Mesendoderm (in vitro differentiated cells): Measurements from ENCODE around the gene PAPPA2.
"Not testable (repeated sequence)": the region's sequence is repeated elsewhere in the genome, so short reads cannot be mapped to it uniquely, and the experiment has no call there.

Source experiments
- DNase-seq: peaks from one replicate; pipeline ENCODE4 v3.0.0; 2013
- H2AK5ac ChIP-seq: 2 replicates; pipeline ENCODE4 v1.6.1; 2013; ENCODE audit warnings: low read length, inconsistent platforms
- H2BK120ac ChIP-seq: 2 replicates; pipeline ENCODE4 v1.6.1; 2013; ENCODE audit warnings: low read depth, mild to moderate bottlenecking, low read length, moderate library complexity, mixed read lengths
- H2BK15ac ChIP-seq: replicated peaks from 2 replicates; pipeline ENCODE4 v1.6.1; 2013; ENCODE audit warnings: low read depth, mild to moderate bottlenecking, moderate library complexity
- H2BK5ac ChIP-seq: 2 replicates; pipeline ENCODE4 v1.6.1; 2013; ENCODE audit warnings: low read length, inconsistent platforms
- H3K18ac ChIP-seq: 2 replicates; pipeline ENCODE4 v1.6.1; 2013; ENCODE audit warnings: mild to moderate bottlenecking, low read length, mixed read lengths
- H3K23ac ChIP-seq: one replicate; pipeline ENCODE4 v1.6.1; 2013; ENCODE audit warnings: low read length
- H3K27ac ChIP-seq: 2 replicates; pipeline ENCODE4 v1.5.1; 2013; ENCODE audit warnings: low read depth, mild to moderate bottlenecking, inconsistent platforms, low read length, moderate library complexity
- H3K27me3 ChIP-seq: 2 replicates; pipeline ENCODE4 v1.6.1; 2013; ENCODE audit warnings: low read length, control low read depth, mild to moderate bottlenecking, inconsistent platforms; ENCODE audit not compliant: insufficient read depth, poor library complexity
- H3K36me3 ChIP-seq: 2 replicates; pipeline ENCODE4 v1.6.1; 2013; ENCODE audit warnings: low read length, inconsistent platforms; ENCODE audit not compliant: control insufficient read depth, insufficient read depth
- H3K4ac ChIP-seq: one replicate; pipeline ENCODE4 v1.6.1; 2013; ENCODE audit warnings: low read depth, mild to moderate bottlenecking, low read length, moderate library complexity
- H3K4me1 ChIP-seq: 2 replicates; pipeline ENCODE4 v1.6.1; 2013; ENCODE audit warnings: low read depth, low read length, inconsistent platforms; ENCODE audit not compliant: control insufficient read depth
- H3K4me2 ChIP-seq: 2 replicates; pipeline ENCODE4 v1.6.1; 2013; ENCODE audit warnings: low read length
- H3K4me3 ChIP-seq: 2 replicates; pipeline ENCODE4 v1.5.1; 2013; ENCODE audit warnings: mild to moderate bottlenecking, low read length
- H3K56ac ChIP-seq: one replicate; pipeline ENCODE4 v1.6.1; 2013; ENCODE audit warnings: low read length
- H3K79me1 ChIP-seq: 2 replicates; pipeline ENCODE4 v1.6.1; 2013; ENCODE audit warnings: low read length, inconsistent platforms
- H3K79me2 ChIP-seq: 2 replicates; pipeline ENCODE4 v1.6.1; 2013; ENCODE audit warnings: mild to moderate bottlenecking, low read length; ENCODE audit not compliant: control insufficient read depth, insufficient read depth
- H3K9ac ChIP-seq: 2 replicates; pipeline ENCODE4 v1.6.1; 2013; ENCODE audit warnings: low read length, inconsistent platforms
- H4K5ac ChIP-seq: one replicate; pipeline ENCODE4 v1.6.1; 2013; ENCODE audit warnings: low read length
- H4K8ac ChIP-seq: one replicate; pipeline ENCODE4 v1.6.1; 2013; ENCODE audit warnings: low read depth, mild to moderate bottlenecking, control low read depth, low read length, moderate library complexity
- WGBS: extraction: QIAGEN DNeasy Blood & Tissue Kit; methylation state at CpG from one replicate; pipeline ENCODE4 v1.1.7; 2013; ENCODE audit warnings: low lambda C conversion rate, missing lambda C conversion rate; ENCODE audit not compliant: insufficient coverage; ENCODE audit errors: extremely low coverage; 5-methylcytosine and 5-hydroxymethylcytosine counted together

PAPPA2 gene

DNA sequence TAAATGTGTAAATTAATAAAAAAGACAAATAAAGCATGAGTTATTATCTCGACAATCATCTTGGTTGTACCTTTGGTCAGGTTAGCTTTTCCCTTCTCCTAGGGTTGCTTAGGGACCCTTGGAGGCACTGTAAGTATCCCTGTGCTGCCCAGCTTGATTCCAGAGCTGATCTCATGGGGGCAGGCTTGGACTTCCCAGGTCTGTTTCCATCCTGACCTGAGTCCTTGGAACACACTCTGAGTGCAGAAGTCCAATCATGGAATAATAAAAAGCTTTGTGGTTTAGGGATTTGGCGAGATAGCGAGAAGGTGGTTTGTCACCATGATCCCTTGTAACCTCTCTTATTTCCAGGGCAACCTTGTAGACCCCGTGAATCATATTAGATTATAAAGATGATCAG is 18.7 kb upstream of the PAPPA2 start:
- Histone ChIP-seq H2BK15ac (no peak overlapping the region), H3K4ac (no peak overlapping the region), H3K4me3 (no peak overlapping the region), H3K23ac (no peak overlapping the region), H4K8ac (no peak overlapping the region), H3K27me3 (no peaks in the 10 kb centered on the region), H3K4me1 (no peaks in the 10 kb centered on the region), H3K9ac (no peak overlapping the region), H3K36me3 (no peaks in the 10 kb centered on the region), H2BK120ac (no peak overlapping the region), H3K79me2 (no peaks in the 10 kb centered on the region), H2BK5ac (no peak overlapping the region), H3K4me2 (no peak overlapping the region), H3K18ac (no peak overlapping the region), H4K5ac (no peak overlapping the region), H3K27ac (no peak overlapping the region), H3K56ac (no peak overlapping the region), H3K79me1 (no peaks in the 10 kb centered on the region), H2AK5ac (no peak overlapping the region)
- peak; percentile 26 for DNase-seq
- no CpG with 5 or more reads among the region's 4 CpGs for WGBS

DNA sequence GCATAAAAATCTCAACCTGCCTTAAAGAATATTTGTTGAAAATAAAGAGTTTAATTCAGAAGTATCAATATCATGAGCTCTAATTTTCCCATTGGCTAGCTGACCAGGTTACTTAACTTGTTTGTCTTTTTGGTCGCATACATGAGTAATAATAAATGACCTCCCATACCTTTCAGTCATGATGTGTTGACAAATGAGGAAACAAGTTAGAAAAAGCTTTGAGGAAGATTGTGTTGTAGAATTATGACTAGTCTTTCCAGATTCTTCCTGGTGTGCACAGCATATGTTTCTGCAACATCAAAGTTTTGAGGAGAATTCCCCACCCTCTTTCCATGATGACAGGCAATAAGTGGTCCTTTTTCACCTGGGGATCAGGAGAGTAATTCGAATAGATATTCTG is 17.6 kb upstream of the PAPPA2 start:
- no peaks in the 10 kb centered on the region for H3K36me3 ChIP-seq
- no peaks in the 10 kb centered on the region for H3K79me1 ChIP-seq
- no peaks in the 10 kb centered on the region for H3K79me2 ChIP-seq
- no peak overlapping the region for H3K18ac ChIP-seq
- no CpG with 5 or more reads among the region's 2 CpGs for WGBS
- H4K5ac ChIP-seq, result no peak overlapping the region
- no peaks in the 10 kb centered on the region for H3K27me3 ChIP-seq
- no peak for DNase-seq
- no peak overlapping the region for H3K27ac ChIP-seq
- H3K4me2 ChIP-seq, result no peak overlapping the region
- H2BK120ac ChIP-seq, result no peak overlapping the region
- no peak overlapping the region for H2AK5ac ChIP-seq
- no peaks in the 10 kb centered on the region for H3K4me1 ChIP-seq
- no peak overlapping the region for H3K4ac ChIP-seq
- H3K56ac ChIP-seq, result no peak overlapping the region
- no peak overlapping the region for H3K23ac ChIP-seq
- H3K9ac ChIP-seq, result no peak overlapping the region
- no peak overlapping the region for H4K8ac ChIP-seq
- no peak overlapping the region for H3K4me3 ChIP-seq
- H2BK5ac ChIP-seq, result no peak overlapping the region
- no peak overlapping the region for H2BK15ac ChIP-seq

DNA sequence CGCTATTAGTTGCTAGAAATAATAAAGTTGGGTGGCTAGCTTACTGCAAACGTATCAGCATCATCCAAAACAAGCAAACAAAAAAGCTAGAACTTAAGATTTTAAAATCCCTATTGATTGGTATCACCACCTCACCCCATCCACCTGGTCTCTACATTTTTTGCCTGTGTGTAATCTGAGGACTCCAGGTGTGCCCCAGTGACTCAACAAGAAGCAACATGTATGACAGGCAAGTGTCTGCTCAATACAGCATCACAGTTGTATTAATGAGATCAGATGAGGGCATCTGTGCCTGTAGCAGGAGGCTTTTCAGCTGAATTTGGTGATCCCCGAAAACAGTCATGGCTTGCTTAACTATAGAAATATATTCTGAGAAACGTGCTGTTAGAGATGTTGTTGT is 14.6 kb upstream of the PAPPA2 start:
- no peak overlapping the region for H2AK5ac ChIP-seq
- no peaks in the 10 kb centered on the region for H3K27me3 ChIP-seq
- no peaks in the 10 kb centered on the region for H3K36me3 ChIP-seq
- H3K4ac ChIP-seq, result no peak overlapping the region
- H4K5ac ChIP-seq, result no peak overlapping the region
- H3K9ac ChIP-seq, result no peak overlapping the region
- no peak overlapping the region for H4K8ac ChIP-seq
- H2BK120ac ChIP-seq, result no peak overlapping the region
- H3K4me2 ChIP-seq, result no peak overlapping the region
- H3K56ac ChIP-seq, result no peak overlapping the region
- H3K79me1 ChIP-seq, result no peaks in the 10 kb centered on the region
- H3K27ac ChIP-seq, result no peak overlapping the region
- WGBS, result no CpG with 5 or more reads among the region's 4 CpGs
- H3K4me3 ChIP-seq, result no peak overlapping the region
- H2BK15ac ChIP-seq, result no peak overlapping the region
- H3K23ac ChIP-seq, result no peak overlapping the region
- no peak overlapping the region for H2BK5ac ChIP-seq
- DNase-seq, result no peak
- H3K79me2 ChIP-seq, result no peaks in the 10 kb centered on the region
- H3K18ac ChIP-seq, result no peak overlapping the region
- no peaks in the 10 kb centered on the region for H3K4me1 ChIP-seq

DNA sequence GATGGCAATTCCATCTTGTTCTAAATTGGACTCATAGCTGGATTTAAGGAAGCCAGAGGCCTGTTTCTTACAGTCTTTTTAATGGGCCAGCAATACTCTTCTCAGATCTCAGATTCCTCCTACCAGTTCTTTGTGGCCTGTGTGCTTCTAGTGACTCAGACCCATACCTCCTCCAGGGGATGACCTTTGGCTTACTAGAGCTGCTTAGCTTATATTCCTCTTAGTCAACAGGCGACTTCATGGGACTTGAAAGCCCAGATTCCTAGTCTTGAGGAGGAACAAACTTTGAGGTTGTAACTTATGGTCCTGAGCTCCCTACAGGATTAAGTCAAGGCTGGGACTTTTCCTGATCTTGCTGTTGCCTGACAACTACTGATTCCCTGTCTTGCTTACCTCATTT is 12.4 kb upstream of the PAPPA2 start:
- DNase-seq, result no peak
- no peak overlapping the region for H3K27ac ChIP-seq

DNA sequence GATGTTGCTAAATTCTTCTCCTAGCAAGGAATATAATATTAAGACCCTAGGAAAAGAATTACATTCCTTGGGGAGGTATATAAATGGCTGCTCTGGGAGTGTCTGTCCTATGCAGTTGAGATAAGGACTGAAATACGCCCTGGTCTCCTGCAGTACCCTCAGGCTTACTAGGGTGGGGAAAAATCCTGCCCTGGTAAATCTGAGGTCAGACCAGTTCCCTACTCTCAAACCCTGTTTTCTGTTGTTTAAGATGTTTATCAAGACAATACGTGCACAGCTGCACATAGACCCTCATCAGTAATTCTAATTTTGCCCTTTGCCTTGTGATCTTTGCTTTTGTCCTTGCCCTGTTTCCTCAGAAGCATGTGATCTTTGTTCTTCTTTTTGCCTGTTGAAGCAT is 11.2 kb upstream of the PAPPA2 start:
- H2AK5ac ChIP-seq, H3K9ac ChIP-seq, H3K23ac ChIP-seq, H3K56ac ChIP-seq, H3K27ac ChIP-seq, DNase-seq, H2BK120ac ChIP-seq, H3K4ac ChIP-seq, H3K36me3 ChIP-seq, H3K79me1 ChIP-seq, H3K79me2 ChIP-seq, H3K4me1 ChIP-seq, H3K4me2 ChIP-seq, H2BK5ac ChIP-seq, H3K18ac ChIP-seq, H3K27me3 ChIP-seq, H4K5ac ChIP-seq, H4K8ac ChIP-seq, H2BK15ac ChIP-seq, H3K4me3 ChIP-seq: not testable (repeated sequence)
- WGBS, result no CpG with 5 or more reads among the region's 2 CpGs

More for the DNA sequence above, 12.4 kb upstream of the PAPPA2 start:
- H3K79me1 ChIP-seq, result no peaks in the 10 kb centered on the region
- H2AK5ac ChIP-seq, result no peak overlapping the region
- no peak overlapping the region for H3K56ac ChIP-seq
- H3K4me1 ChIP-seq, result no peaks in the 10 kb centered on the region
- H2BK5ac ChIP-seq, result no peak overlapping the region
- no peak overlapping the region for H3K4me3 ChIP-seq
- no peaks in the 10 kb centered on the region for H3K36me3 ChIP-seq
- H4K8ac ChIP-seq, result no peak overlapping the region
- H3K23ac ChIP-seq, result no peak overlapping the region
- WGBS, result no CpG with 5 or more reads among the region's 1 CpG
- no peak overlapping the region for H3K18ac ChIP-seq
- no peak overlapping the region for H4K5ac ChIP-seq
- no peak overlapping the region for H3K4ac ChIP-seq
- H2BK15ac ChIP-seq, result no peak overlapping the region
- H3K79me2 ChIP-seq, result no peaks in the 10 kb centered on the region
- no peak overlapping the region for H3K9ac ChIP-seq
- no peak overlapping the region for H2BK120ac ChIP-seq
- no peaks in the 10 kb centered on the region for H3K27me3 ChIP-seq
- H3K4me2 ChIP-seq, result no peak overlapping the region

DNA sequence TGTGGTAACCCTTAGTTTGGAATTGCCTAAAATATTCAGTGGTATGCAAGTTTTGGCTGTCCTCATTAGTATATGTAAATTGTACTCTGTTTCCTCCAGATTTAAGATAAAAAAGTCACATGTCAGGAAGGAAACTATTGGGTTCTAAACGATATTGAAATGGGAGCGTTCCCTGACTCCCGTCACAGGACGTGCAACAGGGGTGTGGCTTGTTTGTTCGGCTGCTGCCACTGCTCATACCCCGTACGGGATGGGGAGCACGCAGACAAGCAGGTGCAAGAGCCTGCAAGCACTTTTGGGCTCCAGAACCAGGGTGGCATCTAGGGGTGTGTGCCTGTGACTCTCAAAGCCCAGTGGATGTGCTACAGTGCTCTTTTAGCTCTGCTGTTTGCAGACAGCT is 6.2 kb upstream of the PAPPA2 start:
- Histone ChIP-seq H3K23ac (no peak overlapping the region), H3K4me1 (no peaks in the 10 kb centered on the region), H3K18ac (no peak overlapping the region), H2BK5ac (no peak overlapping the region), H4K8ac (no peak overlapping the region), H3K27me3 (no peaks in the 10 kb centered on the region), H3K27ac (no peak overlapping the region), H3K56ac (no peak overlapping the region), H3K4me2 (no peak overlapping the region), H3K9ac (no peak overlapping the region), H3K4me3 (no peak overlapping the region), H3K79me1 (no peaks in the 10 kb centered on the region), H2AK5ac (no peak overlapping the region), H3K4ac (no peak overlapping the region), H2BK15ac (no peak overlapping the region), H3K79me2 (no peaks in the 10 kb centered on the region), H4K5ac (no peak overlapping the region), H3K36me3 (no peaks in the 10 kb centered on the region), H2BK120ac (no peak overlapping the region)
- DNase-seq, result no peak
- no CpG with 5 or more reads among the region's 8 CpGs for WGBS
